GM18505 (cell line): ENCODE data around the gene ANKRD17.

Source experiments
- ATAC-seq: cut with Tn5 transposase; IDR thresholded peaks from one replicate; pipeline ENCODE4 v1.9.1; 2021; ENCODE audit not compliant: unreplicated experiment
- POLR2A ChIP-seq: IDR thresholded peaks from 4 replicates; pipeline ENCODE4 v1.6.1; 2011; ENCODE audit warnings: borderline replicate concordance; ENCODE audit not compliant: insufficient read depth, insufficient read length; ENCODE audit errors: extremely low read depth

Gene ANKRD17

GRCh38 chr4:73066928-73067327, 191.7 kb downstream of the ANKRD17 start:
- ATAC-seq: no peak
- TF ChIP-seq POLR2A: no peak

DNA sequence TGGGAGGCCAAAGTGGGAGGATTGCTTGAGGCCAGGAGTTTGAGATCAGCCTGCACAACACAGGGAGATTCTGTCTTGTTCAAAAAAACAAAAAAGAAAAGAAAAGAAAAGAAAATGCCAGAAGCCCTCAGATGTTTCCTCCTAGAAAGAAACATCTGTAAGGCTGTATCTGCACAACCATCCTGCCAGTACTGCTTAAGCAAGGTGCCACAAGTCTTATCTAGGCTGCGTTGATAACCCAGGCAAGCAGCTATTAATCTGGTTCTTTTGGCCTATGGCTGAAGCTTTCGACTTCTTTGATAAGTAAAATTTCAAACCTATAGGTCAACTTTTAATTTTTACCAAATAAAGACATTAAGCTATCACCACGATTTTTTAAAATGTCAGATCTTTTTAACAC, 192.2 kb downstream of the ANKRD17 start:
- ATAC-seq: no peak
- TF ChIP-seq POLR2A: no peak

- ATAC-seq: no peak
- TF ChIP-seq POLR2A: no peak
These were observed 194.1 kb downstream of the ANKRD17 start for GRCh38 chr4:73064536-73064935.

- peak; percentile 74 for ATAC-seq
- TF ChIP-seq POLR2A: no peak
These were observed 203.2 kb downstream of the ANKRD17 start for GRCh38 chr4:73055241-73055897.

GRCh38 chr4:73053974-73054480, 204.6 kb downstream of the ANKRD17 start:
- TF ChIP-seq POLR2A: no peak
- ATAC-seq: no peak

GRCh38 chr4:73053076-73053475, 205.5 kb downstream of the ANKRD17 start:
- ATAC-seq: no peak
- no peak for TF ChIP-seq POLR2A

GRCh38 chr4:73051625-73052024, 207.0 kb downstream of the ANKRD17 start:
- ATAC-seq: no peak
- no peak for TF ChIP-seq POLR2A

DNA sequence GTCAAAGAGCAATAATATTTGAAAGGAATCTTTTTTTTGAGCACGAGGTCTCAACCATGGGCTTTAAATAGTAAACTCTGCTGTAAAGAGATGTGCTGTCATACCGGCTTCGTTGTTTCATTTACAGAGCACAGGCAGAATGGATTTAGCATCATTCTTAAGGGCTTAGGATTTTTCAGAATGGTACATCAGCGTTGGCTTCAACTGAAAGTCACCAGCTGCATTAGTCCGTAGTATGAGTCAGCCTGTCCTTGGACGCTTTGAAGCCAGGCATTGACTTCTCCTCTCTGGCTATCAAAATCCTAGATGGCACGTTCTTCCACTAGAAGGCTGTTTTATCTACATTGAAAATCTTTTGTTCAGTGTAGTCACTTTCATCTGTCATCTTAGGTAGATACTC, 212.7 kb downstream of the ANKRD17 start:
- no peak for TF ChIP-seq POLR2A
- no peak for ATAC-seq

- no peak for ATAC-seq
- TF ChIP-seq POLR2A: no peak
These were observed 221.5 kb downstream of the ANKRD17 start for GRCh38 chr4:73037057-73037456.

GRCh38 chr4:73036123-73036522, 222.5 kb downstream of the ANKRD17 start:
- no peak for TF ChIP-seq POLR2A
- no peak for ATAC-seq

DNA sequence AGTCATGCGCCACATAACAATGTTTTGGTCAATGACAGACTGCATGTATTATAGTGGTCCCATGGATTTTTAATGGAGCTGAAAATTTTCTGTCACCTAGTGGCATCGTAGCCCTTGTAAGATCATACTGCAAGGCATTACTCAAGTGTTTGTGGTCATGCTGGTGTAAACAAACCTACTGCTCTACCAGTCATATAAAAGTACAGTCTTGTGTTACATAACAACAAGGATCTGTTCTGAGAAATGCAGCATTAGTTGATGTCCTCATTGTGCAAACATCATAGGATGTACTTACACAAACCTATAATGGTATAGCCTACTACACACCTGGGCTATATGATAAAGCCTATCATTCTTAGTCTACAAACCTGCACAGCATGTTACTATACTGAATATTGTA, 223.7 kb downstream of the ANKRD17 start:
- no peak for TF ChIP-seq POLR2A
- ATAC-seq: no peak

GRCh38 chr4:73028621-73029020, 230.0 kb downstream of the ANKRD17 start:
- no peak for ATAC-seq
- TF ChIP-seq POLR2A: no peak
